ENCODE results near the gene PDGFC. TPM values are rescaled to one million over a fixed set of nuclear protein-coding genes. Genes with fewer than 3 reads are reported as not detected.

The PDGFC gene
- total and polyA plus RNA-seq, 2 of the 8 experiments (the other 6 are each of a cell fraction or from before 2014, with no cell fraction given) = 0.65 to 2.7 TPM

- no peak for TF ChIP-seq CHD7 (IDR thresholded peaks at IDR 0.05; ENCODE audit: insufficient replicate concordance, low read length)
- TF ChIP-seq CEBPB (IDR thresholded peaks at IDR 0.05; ENCODE audit: low read depth, low read length) = peak; percentile 41; the same call in 1 of the 2 replicates
These were observed 144.1 kb downstream of the PDGFC start (continued) for GRCh38 chr4:156827519-156827918.
